ENCODE results near the gene SEZ6L.
A peak's percentile ranks its signal among the peaks of the same experiment; 100 is the strongest.
"Not testable (repeated sequence)": the region's sequence is repeated elsewhere in the genome, so short reads cannot be mapped to it uniquely, and the experiment has no call there.

Gene SEZ6L

GRCh38 chr22:26391623-26392022, 222.4 kb downstream of the SEZ6L start:
- no peak for DNase-seq

DNA sequence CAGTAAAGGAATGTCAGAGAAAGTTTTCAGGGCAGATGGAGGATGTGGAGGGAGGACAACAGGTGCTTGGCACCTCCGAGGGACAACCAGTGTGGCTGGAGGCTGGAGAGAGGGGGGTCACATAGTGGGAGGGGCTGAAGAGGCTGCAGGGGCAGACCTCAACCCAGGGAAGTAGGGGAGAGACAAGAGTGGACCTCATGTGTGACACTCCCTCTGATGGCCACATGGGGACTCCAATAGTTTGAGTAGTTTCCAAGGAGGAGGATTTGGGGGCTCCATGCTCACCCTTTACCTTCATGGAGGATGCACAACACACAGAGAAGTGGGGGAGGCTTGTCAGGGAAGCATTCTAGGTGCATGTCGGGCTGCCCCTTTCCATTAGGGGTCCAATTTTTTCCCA, 224.7 kb downstream of the SEZ6L start:
- DNase-seq, result no peak

- DNase-seq, result no peak
These were observed 225.5 kb downstream of the SEZ6L start for GRCh38 chr22:26394777-26395176.

DNA sequence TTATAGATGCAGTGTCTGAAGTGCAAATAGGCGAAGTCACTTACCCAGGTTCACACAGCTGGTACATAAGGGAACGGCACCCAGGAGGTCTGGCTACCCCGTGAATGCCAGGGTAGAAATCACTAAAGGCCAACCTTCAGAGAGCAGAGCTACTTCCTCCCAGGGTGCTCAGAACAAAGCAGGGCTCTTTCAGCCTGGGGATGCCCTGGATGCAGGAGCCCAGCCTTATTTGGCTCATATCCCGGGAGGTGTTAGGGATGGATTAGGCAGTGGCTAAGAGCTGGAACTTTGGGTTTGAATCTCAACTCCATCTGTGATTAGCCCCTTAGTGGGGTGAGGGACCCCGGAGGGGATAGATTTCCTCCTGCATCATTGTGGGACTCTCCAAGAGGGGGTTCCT, 226.7 kb downstream of the SEZ6L start:
- DNase-seq, result no peak

DNA sequence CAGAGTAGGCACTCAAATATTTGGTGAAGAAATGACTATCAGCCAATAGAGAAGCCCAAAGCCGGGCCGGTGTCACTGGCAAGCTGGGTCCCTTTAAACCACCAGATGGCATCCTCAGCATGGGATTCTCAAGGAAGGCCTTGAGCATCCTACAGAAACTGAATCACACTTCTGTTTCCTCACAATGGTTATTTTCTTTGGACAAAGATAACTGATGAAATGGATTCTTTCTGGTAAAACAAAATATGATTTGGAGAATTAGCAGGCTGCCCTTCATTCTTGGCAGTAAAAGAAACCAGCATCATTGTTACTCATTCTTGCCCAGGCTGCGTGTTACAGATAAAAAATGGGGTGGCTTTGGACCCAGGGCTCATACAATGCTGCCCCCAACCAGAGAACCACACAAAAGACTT, 229.5 kb downstream of the SEZ6L start:
- DNase-seq, result peak; percentile 74

DNA sequence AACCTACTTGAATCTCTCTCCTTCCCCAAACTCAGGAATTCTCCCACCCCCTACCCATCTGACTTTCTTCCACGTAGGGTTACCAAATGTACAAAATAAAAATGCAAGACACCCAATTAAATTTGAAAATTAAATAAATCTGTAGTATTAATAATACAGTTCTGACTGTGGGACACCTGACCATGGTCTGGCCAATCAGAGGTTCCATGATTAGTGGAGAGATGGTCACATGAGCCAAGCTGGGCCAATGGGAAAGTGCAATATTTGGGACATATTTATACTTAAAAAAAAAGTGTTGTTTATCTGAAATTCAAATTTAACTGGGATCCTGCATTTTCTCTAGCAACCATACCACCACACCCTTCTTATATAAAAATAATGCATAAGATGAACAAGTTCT, 230.0 kb downstream of the SEZ6L start:
- no peak for DNase-seq

DNA sequence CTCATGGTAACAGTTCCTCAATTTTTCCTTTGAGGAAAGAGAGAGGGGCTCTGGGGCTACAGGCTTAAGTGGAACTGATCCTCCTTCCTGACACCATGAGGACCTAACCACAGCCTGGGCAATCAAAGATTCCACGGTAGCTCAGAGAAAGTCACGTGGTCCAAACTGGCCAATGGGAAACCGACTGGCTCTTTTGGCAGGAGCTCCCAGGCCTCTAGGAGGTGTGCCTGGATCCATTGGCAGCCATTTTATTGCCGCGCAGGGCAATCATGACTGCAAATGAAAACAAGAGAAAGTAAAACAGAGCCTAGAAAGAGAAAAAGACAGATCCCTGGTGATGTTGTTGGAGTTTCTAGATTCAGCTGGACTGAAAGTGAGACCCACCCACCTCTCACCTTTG, 232.5 kb downstream of the SEZ6L start:
- DNase-seq, result peak; percentile 18

- peak; percentile 89 for DNase-seq
These were observed 235.7 kb downstream of the SEZ6L start for GRCh38 chr22:26404851-26405421.

- no peak for DNase-seq
These were observed 236.9 kb downstream of the SEZ6L start for GRCh38 chr22:26406118-26406517.

DNA sequence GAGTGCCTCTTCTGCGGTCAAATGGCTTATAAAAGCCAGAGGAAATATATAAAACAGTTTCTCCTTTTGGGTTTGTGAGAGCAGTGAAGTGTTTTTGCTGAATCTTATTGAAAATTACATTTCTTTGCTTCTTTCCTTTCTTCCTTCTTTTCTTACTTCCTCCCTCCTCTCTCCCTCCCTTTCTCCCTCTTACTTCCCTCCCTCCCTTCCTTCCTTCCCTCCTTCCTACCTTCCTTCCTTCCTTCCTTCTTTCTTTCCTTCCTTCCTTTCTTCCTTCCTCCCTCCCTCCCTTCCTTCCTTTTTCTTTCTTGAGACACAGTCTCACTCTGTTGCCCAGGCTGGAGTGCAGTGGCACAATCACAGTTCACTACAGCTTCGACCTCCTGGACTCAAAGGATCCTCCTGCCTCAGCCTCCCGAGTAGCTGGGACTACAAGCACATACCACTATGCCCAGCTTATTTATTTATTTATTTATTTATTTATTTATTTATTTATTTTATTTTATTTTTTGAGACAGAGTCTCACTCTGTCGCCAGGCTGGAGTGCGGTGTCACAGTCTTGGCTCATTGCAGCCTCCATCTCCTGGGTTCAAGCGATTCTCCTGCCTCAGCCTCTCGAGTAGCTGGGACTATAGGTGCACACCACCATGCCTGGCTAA, 239.4 kb downstream of the SEZ6L start:
- DNase-seq, result not testable (repeated sequence)

GRCh38 chr22:26409719-26410335, 240.6 kb downstream of the SEZ6L start:
- DNase-seq, result peak; percentile 63

DNA sequence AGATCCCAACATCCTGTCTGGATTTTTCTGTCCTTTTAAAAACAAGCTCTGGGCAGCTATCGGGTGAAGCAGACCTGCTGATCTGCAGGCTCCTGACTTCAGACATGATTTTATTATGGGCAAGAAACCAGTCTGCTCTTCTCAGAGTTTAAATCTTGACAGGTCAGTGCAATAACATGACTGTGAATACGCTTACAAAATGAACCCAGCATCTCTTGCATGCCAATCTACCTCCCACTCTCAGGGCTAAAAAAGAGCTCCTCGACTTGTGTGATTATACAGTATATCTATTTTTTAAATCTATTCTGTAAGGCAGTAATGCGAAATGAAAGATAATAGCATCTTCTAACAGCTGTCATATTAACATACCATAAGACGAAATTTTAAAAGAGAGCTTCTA, 241.1 kb downstream of the SEZ6L start:
- DNase-seq, result no peak

DNA sequence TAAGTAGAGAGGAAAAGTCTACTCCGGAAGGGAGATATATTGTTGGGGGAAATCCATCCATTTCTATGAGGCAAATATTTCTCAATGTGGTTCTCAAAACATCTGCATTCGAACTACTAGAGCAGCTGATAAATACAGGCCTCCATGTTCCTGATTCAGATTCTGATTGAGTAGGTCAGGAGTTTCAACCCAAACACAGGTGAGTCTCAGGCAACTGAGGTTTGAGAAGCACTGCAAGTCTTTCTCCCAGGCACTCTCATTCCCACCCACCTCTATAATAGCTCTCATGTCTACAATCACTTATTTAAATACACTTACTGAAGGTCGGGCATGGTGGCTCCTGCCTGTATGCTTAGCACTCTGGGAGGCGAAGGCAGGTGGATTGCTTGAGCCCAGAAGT, 245.1 kb downstream of the SEZ6L start:
- DNase-seq, result no peak

DNA sequence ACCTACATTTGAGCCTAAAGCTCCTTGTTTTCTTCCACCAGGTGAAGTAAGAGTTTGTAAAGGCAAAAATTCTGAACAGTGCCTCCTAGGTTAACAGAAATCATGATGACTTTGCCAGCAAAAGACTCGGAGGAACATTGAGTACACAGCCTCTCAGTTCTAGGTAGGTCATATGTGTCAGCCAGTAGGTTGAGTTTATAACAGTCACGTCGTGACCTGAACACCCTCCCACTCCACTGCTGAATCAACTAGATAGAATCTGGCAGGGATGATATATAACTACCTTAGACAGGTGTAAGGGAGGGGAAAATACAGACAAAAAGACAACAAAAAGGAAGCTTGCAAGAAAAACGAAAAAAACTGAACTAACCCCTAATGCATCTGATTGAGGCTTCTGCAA, 247.0 kb downstream of the SEZ6L start:
- no peak for DNase-seq

DNA sequence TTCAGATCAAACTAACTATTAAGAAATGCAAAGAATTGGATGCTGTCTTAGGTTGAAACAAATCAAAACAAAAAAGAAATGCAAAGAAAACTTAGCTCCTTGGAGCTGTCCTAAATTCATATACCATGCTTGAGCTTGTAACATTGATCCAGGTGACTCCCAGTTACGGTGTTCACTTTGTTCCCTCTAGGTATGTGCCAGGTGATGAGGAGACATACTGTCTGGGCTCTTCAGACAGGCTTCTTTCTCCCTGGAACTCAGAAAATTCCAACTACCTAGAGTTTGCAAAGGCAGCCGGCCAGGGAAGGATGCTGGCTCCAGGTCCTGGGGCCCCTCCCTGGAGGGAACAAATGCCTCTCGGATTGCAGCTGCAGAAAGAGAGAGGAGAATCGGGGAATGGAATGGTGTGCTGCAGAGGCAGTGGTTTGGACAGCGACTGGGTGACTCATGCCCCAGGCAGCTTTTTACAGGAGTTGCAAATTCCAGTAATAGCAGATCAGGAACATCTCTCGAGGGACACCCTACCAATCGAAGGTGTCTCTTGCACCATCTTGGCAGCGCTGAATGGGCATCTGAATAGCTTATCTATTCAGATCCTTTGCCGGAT, 247.5 kb downstream of the SEZ6L start:
- no peak for DNase-seq

DNA sequence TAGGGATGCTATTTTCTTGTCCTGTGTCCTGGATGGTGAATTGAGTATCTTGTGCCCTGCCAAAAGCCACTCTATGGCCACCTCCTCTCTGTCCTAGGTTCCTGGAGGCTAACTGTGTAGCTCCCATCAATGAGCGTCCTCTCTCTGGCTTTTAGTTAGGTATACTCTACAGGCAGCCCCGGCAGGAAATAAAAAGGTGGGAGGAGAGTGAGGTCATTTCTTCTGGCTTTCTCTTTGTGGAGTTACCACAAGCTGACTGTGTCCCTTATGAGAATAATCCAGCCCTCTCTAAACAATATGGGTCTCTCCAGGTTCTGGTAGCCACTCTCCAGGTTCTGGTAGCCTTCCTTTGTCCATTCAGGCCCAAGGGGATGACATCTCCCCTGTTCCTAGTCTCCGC, 248.1 kb downstream of the SEZ6L start:
- no peak for DNase-seq

DNA sequence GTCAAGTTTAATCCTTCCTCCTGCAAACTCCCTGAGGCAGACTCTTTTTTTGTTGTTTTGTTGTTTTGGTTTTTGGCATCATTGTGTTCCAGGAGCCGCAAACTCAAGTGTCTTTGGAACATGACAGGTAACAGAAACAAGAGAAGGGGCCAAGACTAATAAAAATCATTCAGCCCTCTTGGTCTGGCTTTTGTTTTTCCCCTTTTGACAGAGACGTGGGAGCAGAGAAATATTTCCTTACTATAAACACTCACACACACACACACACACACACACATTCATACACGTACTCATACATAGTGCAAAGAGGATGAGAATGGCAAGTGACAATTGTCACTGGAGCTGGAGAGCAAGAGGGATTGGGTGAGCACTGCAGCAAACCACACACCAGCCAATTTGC, 249.4 kb downstream of the SEZ6L start:
- DNase-seq, result no peak

- no peak for DNase-seq
These were observed 257.7 kb downstream of the SEZ6L start for GRCh38 chr22:26426924-26427323.

DNA sequence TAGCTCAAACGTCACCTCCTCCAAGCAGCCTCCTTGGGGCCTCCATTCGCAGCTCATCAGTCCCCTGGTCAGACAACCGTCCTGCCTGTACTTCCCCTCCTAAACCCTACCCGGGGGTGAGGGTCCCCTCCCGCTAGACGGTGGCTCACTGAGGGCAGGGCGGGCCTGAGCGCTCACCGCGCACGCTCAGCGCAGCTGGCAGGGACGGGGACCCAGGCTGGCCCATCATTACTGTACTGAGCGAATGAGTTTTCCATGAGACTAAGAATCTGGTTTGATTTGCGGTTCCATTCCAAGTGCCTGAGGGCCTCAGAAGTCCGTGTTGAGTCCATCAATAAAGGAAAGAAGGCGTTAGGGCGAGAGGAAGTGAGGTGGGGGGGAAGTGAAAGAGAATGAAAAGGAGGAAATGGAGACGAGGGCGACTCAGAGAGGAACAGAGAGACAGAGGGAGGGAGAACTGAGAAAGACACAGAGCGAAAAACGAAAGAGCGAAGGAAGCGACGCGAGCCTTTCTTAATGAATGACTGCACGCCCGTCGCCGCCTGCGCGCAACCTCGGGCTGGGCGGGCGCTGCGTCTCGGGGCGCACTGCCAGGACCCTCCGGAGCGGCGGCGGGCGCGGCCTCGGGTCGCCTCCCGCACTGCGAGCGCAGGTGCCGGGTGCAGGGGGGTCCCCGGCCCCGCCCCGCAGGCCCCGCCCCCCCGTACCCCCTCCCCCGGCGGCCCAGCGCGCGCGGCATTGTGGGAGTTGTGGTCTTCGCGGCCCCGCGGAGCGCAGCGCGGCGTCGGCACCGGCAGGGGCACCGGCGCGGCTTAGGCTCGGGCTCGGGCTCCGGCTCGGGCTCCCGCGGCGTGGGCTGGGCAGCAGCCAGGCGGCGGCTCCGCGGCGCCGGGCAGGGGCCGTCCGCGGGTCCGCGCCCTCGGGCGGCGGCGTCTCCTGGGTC, 259.5 kb downstream of the SEZ6L start, which contains the start of gene ASPHD2:
Gene ASPHD2, plus strand, starts transcription at position 746 of the 943 bp plus-strand sequence. CDS start 4,356 bp downstream, outside the sequence.
- DNase-seq, result peak; percentile 93

DNA sequence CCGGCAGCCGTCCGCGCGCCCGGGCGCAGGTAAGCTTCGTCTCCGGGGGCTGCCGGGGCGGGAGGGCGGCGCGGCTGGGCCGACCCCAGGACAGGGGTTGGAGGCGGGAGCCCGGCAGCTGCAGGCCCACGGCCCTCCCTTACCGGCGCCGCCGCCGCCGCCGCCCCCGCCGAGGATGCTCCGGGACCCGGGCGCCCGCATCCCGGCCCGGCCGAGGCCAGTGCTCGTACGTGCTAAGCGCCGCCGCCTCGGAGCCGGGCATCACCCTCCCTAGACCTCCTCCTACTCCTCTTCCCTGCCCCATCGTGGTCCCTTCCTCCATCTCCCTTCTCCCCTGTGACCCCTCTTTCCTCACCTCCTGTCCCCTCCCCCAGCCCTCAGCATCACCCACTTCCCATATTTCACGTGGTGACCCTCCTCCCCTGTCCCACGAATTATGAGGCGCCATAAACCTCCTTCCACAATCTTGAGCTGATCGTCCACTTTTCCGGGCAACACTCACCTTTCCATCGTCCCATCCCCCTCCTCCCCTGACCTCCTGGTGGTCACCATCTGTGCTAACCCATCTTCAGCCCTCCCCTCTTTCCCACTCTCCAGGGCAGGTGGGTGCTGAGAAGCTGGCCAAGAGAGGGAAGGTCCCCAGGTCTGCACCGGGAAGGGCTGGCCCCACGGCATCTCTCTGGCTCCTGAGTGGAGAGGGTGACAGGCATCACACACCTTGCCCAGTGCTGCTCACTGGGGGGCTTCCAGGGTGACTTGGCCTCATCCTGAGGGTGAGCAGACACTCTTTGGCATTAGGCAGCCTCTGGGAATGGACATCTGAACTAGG, 260.4 kb downstream of the SEZ6L start:
- DNase-seq, result no peak

GRCh38 chr22:26430600-26430999, 261.3 kb downstream of the SEZ6L start:
- no peak for DNase-seq

Data from MV-4-11 (cell line).